NCI-H1105 treated with DMSO at 0.1 percent for 48 hours (cell line): ENCODE measurements around the gene CISH.

Experiments used
- DNase-seq: peaks from one replicate; lab custom pipeline; 2025; lab: John Stamatoyannopoulos, UW

Gene CISH

GRCh38 chr3:50599115-50599715 lies 12.4 kb downstream of the CISH start:
- DNase-seq: no peak

GRCh38 chr3:50594253-50594785 lies 17.3 kb downstream of the CISH start:
- no peak for DNase-seq

DNA sequence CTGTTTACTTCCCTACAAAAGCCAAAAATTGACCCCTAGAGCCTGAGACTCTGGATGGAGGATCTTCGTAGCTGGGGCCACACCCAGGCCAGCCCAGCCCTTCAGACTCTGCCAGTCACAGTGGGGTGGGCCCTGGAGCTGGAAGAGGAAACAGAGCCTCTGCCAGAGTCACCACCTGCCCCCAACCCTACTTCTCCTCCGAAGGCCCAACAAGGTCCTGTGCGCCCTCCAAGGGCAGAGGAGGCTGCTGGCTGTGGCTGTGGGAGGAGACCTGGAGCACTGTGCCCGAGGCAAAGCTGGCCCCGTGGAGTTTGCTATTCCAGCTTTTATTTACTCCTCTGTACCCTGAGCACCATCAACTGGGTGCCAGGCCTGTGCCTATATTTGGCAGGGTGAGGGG lies 19.0 kb downstream of the CISH start:
- no peak for DNase-seq

DNA sequence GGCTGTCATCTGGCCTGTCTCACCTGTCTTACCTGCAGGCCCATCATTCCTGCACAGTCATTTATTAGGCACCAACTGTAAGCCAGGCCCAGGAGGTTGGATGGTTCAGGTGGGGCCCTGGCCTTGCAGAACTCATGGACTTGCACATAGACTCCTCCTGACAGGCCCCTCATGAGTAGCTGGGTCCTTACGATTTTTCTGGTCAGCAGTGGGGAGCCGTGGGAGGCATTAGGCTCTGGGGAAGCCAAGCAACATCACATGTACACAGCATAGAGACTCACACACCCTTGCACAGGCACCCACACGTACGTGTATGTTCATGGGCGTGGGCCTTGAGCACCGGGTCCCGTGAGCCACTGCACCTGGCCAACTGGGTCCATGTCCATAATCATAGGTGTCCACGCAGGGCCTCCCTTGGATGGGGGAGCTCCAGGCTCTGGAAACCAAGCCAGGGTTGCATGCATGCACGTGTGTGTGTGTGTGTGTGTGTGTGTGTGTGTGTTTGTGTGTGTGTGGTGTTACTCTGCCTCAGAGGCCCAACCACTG lies 20.3 kb downstream of the CISH start:
- no peak for DNase-seq

DNA sequence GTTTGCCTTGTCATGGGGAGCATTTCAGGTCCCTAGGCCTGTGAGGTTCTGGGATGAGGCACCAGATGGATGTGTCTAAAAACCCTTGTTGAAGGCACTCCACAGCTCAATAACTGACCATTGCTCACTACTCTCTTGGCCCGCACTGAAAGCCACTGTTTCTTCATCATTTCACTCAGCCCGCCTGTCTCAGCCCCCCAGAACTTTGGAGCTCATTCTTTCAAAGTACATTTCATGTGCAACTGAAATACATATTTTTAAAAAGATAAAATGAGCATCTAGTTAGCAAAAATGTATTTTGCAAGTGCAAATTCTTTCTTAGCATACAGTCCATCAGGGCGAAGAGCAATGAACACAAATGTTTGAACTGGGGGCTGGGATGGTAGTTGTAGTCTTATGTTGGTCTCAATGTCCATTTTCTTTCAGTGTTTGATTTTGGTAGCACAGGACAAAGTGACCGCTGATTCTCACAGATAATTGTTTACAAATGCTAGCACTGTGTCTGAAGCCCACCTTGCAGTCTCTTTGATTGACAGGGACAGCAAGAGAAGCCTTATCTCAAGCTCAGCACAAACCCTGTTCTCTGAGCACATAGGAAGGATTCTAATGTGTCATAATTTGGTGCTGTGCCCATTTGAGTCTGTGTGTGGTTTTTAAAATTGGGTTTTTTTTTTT lies 22.7 kb downstream of the CISH start:
- no peak for DNase-seq

DNA sequence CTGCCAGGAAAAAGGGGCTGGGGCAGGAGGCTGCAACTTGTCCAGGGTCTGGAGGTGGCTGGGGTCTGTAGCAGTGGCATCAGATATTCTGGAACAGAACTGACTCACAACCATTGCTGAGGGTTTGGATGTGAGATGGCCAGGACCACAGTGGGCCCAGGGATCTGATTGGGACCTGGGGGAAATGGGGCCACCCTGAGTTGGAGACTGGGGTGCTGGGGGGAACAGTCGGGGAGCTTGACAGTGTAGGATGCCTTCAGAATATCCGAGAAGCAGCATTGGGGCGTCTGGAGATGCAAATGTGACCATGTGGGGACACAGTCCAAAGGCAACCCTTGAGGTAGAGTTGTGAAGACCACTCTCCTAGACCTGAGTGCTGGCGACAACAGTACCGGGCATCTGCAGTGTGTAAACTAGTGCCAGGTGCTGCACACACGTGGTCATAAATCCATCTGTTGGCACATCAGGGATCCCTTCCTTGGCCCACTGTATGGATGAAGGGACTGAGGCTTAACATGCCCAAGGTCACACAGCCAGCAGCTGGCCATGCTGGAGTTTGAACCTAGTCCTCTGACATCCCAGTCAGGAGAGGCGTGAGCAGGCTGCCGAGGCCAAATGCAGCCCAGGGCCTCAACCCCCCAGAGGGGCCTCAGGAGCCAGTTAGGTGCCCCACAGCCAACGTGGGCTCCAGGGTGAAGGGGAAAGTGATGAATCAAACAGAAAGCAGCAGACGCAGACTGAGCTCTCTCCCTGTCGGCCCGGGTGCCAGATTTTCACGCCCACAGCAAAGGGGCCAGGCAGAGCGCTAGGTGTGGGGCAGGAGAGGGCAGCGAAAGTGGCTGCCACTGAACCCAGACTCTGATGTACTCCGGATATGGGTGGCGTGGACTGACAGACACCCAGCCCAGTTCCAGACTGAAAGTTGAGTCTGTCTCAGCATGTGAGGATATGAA lies 23.5 kb downstream of the CISH start:
- DNase-seq: no peak

DNA sequence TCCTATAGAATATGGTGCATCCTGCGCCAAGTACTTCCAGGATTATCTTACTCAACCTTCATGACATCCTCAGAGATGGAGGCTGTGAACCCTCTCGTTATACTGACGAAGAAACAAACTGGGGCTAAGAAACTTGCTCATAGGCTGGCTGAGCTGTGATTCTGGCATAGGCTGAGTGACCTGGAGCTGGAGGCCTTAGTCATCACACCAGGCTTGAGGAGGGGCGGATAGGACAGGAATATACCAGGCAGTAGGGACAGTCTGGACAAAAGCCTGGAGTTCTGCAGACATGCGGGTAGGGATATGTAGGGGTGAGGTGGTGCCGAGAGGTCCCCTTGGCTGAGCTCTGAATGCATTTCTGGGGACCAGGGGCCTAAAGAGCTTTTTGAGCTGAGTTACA lies 24.2 kb downstream of the CISH start:
- no peak for DNase-seq

DNA sequence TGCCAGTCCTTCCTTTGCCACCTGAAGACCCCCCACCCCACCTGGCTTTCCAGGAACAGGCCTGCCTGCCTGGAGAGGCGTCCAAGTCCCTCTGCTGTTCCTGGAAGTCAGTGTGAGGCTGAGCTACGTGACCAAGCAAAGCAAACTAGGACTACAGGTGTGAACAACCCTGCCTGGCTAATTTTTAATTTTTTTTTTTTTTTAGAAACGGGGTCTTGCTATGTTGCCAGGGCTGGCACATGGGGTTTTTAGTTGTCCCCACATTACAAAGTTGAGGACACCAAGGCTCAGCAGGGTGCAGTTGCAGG lies 24.9 kb downstream of the CISH start:
- DNase-seq: no peak

DNA sequence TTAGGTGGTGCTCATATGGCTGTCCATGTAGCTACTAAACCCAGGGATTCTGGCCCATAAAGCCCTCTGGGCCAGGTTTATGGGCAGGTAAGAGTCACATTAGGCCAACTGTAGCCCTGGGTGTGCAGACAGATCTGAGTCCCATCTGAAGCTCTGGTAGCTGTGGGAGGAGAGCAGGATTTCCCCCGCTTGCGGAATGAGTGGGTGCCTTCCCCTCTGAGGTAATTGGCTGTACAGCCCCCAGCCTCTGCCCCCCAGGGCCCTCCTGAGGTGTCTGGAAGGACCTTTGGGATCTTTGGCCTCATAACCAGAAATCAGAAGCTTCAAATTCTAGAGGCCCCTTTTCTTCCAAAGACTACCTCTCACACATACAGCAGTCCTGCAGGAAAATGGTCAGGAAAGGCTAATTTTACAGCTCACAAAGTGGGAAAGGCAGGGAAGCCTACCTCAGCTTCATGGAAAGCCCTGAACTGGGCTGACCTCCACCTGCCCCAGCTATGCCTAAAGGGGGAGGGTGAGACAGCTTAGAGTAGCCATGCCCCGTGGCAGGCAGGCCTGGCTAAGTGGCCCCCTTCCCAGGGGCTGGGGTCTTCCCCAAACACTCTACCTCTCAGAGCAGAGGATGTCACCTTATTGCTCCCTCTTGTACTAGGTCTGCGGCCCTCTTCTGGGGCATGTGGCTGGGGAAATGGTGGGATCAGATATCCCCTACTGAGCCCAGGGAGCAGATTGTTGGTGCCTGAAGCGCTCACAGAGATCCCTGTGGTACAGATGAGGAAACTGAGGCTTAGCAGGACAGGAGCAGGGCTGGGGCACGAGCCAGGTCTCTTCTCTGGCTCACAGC lies 25.4 kb downstream of the CISH start:
- DNase-seq: no peak

DNA sequence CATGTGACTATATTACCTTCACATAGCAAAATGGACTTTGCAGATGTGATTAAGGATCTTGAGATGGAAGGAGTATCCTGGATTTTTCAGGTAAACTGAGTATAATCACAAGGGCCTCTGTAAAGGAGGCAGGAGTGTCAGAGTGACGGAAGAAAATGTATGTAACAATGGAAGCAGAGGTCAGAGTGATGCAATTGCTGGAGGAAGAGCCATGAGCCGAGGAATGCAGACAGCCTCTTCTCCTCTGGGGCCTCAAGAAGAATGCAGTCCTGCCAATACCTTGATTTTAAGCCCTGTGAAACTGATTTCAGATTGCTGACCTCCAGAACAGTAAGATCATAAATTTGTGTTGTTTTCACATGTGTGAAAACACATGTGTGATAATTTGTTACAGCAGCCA lies 27.2 kb downstream of the CISH start:
- no peak for DNase-seq

DNA sequence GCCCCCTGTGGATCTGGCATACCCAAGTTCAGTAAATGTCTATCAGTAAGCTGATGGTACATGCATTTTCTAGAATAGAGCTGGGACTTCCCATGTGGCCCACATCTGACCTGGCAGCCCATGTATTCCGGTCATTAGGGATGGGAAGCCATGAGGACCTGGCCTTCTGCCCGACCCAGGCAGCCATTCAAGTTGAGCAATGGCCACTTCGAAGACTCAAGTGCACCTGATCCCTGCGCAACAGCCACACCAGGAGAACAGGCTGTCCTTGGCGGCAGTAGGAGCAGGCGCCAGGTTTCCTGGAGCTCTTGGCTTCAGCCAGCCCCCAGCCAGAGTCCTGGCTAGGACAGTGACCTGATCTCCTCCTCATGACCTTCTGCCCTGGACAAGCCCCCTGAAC lies 27.7 kb downstream of the CISH start:
- DNase-seq: no peak

DNA sequence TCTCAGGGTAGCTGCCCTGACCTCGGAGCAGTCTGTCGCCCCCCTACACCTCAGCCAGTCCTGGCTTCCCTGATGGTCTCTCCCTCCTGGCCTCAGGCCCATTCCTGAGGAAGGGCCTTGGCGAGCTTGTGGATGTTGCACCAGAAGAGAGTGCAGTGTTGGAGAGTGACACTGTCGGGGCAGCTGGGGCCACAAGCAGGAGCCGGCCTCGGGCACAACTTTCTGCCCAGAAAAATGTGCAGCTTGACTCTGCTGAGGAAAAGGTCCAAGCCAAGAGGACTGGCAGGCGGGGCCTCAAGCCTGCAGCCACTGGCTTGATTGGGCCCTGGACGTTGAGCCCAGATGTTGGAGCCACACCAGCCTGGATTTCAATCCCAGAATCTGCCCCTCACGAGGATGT lies 29.5 kb downstream of the CISH start:
- no peak for DNase-seq

DNA sequence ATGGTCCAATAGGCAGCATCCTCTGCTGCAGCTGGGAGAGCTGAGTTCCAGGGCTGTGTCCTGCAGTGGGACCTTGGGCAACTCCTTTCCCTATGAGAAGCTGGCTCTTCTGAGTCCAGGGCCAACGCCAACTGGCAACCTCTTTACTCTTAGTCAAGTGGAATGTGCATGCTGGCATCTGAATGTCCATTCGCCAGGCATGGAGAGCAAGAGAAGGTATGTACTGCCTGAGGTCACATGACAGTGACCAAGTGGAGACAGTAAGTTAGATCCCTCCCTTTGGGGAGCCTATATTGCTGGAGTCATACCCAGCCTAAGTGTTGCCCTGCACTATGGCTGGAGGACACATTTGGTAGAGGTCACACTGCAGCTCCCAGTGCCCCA lies 30.1 kb downstream of the CISH start:
- no peak for DNase-seq

- no peak for DNase-seq
Observed at GRCh38 chr3:50580683-50581458, 30.7 kb downstream of the CISH start.

- DNase-seq: no peak
Observed at GRCh38 chr3:50577348-50577747, 34.2 kb downstream of the CISH start.

GRCh38 chr3:50575372-50575771 lies 36.2 kb downstream of the CISH start:
- DNase-seq: no peak

GRCh38 chr3:50574444-50574831 lies 37.1 kb downstream of the CISH start:
- no peak for DNase-seq

DNA sequence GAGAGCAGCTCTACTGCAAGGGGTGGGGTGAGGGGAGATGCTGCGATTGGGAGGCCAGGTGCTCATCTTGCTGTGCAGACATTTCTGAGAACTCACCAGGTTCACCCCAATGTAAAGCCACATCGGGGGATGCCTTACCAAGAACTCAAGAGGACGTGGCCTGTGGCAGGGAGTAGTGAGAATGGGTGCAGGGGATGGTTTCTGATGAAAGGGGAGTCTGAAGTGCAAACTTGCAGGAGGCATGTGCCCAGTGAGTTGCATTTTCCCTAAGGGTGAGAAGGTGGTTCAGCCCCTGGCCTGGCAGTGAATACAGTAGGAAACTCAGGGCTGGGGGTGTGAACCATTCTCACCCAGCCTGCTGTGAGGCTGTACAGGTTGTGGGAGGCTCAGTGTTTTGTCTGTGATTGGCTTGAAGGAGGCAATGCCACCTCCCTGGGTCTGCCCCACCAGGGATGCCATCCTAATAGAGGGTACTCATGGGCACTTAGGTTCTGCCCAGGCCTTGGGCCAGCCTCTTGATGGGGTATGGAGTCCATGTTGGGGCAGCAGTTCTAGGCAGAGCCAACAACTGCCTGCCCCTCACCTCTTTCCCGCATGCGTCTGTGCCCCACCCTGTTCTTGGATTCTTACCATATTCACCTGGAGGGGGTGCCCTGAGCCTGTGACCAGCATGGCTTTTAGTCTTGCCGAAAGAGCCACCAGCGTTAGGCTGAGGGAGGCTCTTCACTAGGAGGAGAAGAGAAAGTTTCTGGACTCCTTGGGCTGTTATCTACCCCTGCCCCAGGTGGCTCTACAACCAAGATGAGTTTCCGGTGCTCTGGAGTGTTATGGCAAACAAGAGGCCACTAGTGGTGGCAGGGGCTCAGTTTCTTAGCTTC lies 37.8 kb downstream of the CISH start:
- no peak for DNase-seq

- DNase-seq: no peak
Observed at GRCh38 chr3:50572801-50573371, 38.7 kb downstream of the CISH start.

GRCh38 chr3:50572158-50572557 lies 39.4 kb downstream of the CISH start:
- peak; percentile 30 for DNase-seq
